ENCODE results near the gene DMRT3.

The DMRT3 gene, protein sequence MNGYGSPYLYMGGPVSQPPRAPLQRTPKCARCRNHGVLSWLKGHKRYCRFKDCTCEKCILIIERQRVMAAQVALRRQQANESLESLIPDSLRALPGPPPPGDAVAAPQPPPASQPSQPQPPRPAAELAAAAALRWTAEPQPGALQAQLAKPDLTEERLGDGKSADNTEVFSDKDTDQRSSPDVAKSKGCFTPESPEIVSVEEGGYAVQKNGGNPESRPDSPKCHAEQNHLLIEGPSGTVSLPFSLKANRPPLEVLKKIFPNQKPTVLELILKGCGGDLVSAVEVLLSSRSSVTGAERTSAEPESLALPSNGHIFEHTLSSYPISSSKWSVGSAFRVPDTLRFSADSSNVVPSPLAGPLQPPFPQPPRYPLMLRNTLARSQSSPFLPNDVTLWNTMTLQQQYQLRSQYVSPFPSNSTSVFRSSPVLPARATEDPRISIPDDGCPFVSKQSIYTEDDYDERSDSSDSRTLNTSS

DNA sequence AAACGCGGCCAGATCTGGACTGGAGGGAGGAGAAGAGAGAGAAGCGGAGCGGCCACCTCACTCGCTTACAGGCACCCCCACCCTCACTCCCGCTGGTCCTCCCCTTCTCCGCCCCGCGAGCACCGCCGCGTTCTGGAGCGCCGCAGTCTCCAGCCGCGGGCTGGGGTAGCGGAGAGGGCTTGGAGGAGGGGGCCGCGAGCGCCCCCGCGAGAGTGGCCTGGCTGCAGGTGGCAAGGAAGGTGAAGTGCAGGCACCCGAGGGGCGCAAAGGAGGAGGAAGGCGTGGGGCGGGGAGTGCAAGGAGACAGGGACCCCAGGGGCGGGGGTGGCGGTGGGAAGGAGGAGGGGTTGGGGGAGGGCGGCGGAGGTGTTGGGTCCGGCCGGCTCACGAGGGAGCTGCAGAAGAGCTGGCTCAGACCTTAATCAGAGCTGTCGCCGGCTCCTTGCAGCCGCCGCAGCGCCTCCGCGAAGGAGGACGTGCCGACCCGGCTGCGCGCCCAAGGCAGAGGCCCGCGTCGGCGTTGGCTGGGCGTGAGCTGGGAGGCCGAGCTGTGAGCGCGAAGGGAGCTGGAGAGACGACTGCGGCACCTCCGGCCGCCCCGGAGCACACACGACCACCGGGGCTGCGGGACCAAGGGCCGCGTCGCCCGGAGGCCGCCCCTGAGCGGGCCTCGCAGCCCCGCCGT lies at the start of gene DMRT3:
Gene DMRT3 (plus strand): TSS at position 398 of the 685 bp plus-strand sequence. CDS start 347 bp downstream, outside the sequence.
- Mint-ChIP-seq H3K36me3 (ENCODE audit: low read depth) (no peaks in the 10 kb centered on the region), H3K27me3 (ENCODE audit: low read depth) (peaks cover 80% of the 10 kb centered on the region), H3K27ac (peak within 1 kb of the TSS; percentile 71), H3K9me3 (no peaks in the 10 kb centered on the region), H3K4me1 (ENCODE audit: low read depth) (peaks cover 2% of the 10 kb centered on the region), H3K4me3 (no peak within 1 kb of the TSS)
- DNase-seq (ENCODE audit: low spot score): no peak

DNA sequence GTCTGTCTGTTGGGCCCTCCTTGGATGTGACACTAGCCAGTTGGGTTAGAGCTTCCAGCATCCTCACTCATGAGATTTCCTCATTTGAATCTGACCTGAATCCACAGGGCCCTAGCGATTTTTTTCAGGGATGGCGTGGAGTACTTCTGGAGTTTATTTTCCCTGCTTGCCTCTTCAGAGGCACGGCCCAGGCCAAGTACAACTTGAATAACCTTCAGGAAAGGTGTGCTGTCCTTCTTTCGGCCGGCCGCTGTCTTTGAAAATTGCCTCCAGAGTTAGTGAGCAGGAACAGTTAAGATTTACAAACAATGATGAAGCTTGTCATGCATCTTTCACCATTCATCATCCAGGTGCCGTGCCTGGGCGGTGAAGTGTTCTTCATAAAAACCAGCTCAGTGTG lies 49.5 kb upstream of the DMRT3 start:
- H3K9me3 Mint-ChIP-seq: no peaks in the 10 kb centered on the region
- H3K27me3 Mint-ChIP-seq (ENCODE audit: low read depth): peaks cover 14% of the 10 kb centered on the region
- no peak overlapping the region for H3K4me3 Mint-ChIP-seq
- DNase-seq (ENCODE audit: low spot score): no peak
- no peaks in the 10 kb centered on the region for H3K36me3 Mint-ChIP-seq (ENCODE audit: low read depth)
- H3K27ac Mint-ChIP-seq: no peak overlapping the region
- no peaks in the 10 kb centered on the region for H3K4me1 Mint-ChIP-seq (ENCODE audit: low read depth)

DNA sequence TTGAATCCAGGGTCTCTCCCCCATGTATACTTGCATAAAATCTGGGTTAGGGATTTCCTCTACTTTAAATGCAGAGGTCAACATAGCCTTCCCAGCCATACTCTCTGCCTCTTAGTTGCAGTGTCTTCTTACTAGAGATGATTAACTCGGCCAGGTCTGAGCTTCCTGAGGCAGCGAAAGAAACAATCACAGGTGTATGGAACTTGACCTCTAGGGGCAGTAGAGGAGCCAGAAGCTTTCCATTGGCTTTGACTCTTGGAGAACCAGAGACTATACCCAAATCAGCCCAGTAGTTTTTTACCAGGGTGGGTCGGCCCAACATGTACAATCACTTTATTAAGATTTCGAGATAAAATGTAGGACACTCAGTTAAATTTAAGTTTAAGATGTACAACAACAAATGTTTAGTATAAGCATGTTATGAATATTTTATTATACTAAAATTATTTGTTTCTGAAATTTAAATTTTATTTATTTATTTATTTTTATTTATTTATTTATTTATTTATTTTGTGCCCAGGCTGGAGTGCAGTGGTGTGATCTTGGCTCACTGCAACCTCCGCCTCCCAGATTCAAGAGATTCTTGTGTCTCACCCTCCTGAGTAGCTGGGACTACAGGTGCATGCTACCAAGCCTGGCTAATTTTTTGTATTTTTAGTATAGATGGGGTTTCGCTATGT lies 48.0 kb upstream of the DMRT3 start:
- Mint-ChIP-seq H3K9me3 (no peaks in the 10 kb centered on the region), H3K36me3 (ENCODE audit: low read depth) (no peaks in the 10 kb centered on the region), H3K27me3 (ENCODE audit: low read depth) (peaks cover 13% of the 10 kb centered on the region), H3K4me1 (ENCODE audit: low read depth) (no peaks in the 10 kb centered on the region), H3K27ac (no peak overlapping the region), H3K4me3 (no peak overlapping the region)
- DNase-seq (ENCODE audit: low spot score): no peak

DNA sequence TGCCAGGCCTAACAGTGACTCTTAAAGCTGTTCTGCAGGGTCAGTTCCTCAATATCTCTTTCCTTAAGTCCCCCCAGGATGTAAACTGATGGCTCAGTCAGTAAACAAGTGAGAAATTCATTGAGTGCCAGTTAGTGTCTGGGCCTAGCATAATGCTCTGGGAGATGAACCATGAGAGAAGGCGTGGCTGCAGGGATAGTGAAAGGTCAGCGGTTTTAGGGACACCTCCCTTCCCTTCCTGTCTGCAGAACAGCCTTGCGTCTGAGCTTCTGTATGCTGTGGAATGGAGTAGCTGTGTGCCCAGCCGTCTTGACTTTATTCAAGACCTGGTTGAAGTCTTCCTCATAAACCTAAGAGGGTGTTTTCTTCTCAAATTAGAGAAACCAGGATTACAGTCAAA lies 46.7 kb upstream of the DMRT3 start:
- H3K4me1 Mint-ChIP-seq (ENCODE audit: low read depth): no peaks in the 10 kb centered on the region
- no peaks in the 10 kb centered on the region for H3K36me3 Mint-ChIP-seq (ENCODE audit: low read depth)
- no peaks in the 10 kb centered on the region for H3K9me3 Mint-ChIP-seq
- no peak for DNase-seq (ENCODE audit: low spot score)
- no peak overlapping the region for H3K27ac Mint-ChIP-seq
- H3K4me3 Mint-ChIP-seq: no peak overlapping the region
- peaks cover 17% of the 10 kb centered on the region for H3K27me3 Mint-ChIP-seq (ENCODE audit: low read depth)

DNA sequence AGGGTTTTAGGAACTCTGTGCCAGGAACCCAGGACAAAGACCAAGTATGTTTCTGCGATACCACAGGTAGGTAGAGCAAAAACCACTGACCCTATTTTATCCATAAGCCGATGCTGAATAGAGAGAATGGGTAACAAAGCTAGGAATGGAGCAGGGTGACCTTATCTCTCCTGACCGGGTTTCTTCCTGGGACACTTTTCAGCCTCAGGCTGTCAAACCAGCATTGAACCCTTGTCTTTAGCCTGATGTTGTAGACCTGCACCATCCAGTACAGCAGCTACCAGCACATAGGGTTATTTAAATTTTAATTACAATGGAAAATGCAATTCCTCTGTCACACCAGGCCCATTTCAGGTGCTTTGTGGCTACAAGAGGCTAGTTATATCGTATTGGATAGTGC lies 43.1 kb upstream of the DMRT3 start:
- no peak overlapping the region for H3K27ac Mint-ChIP-seq
- H3K27me3 Mint-ChIP-seq (ENCODE audit: low read depth): peaks cover 32% of the 10 kb centered on the region
- H3K9me3 Mint-ChIP-seq: no peaks in the 10 kb centered on the region
- H3K4me1 Mint-ChIP-seq (ENCODE audit: low read depth): no peaks in the 10 kb centered on the region
- no peak overlapping the region for H3K4me3 Mint-ChIP-seq
- no peaks in the 10 kb centered on the region for H3K36me3 Mint-ChIP-seq (ENCODE audit: low read depth)
- no peak for DNase-seq (ENCODE audit: low spot score)

DNA sequence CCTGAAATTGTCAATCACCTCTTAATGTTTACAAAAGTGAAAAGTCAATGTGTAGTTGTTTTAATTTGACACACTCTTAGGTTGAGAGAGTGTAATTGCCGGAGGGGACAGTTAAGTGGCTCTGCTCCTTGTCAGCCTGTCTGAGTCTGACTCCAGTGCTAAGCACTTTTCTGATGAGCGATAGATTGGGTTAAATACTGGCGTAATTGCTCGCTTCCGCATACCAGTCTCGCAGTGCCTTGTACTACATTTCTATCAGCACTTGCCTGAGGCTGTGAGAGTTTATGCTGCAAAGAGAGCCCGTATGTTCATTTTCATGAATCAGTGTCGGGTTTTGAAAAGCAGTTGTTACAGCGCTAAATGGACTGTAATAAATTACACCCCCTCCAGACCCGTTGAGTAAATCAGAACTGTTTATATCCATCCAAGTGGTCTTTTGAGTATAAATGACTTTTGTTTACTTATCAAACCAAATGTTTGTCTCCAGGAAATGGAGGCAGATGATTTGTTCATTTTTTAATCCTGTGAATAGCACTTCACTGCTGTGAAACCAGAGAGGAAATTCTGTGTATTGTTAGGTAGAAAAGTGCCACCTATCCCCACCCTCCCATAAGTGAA lies 41.0 kb upstream of the DMRT3 start:
- no peaks in the 10 kb centered on the region for H3K9me3 Mint-ChIP-seq
- no peak for DNase-seq (ENCODE audit: low spot score)
- H3K4me3 Mint-ChIP-seq: no peak overlapping the region
- no peak overlapping the region for H3K27ac Mint-ChIP-seq
- no peaks in the 10 kb centered on the region for H3K36me3 Mint-ChIP-seq (ENCODE audit: low read depth)
- no peaks in the 10 kb centered on the region for H3K4me1 Mint-ChIP-seq (ENCODE audit: low read depth)
- peaks cover 41% of the 10 kb centered on the region for H3K27me3 Mint-ChIP-seq (ENCODE audit: low read depth)

DNA sequence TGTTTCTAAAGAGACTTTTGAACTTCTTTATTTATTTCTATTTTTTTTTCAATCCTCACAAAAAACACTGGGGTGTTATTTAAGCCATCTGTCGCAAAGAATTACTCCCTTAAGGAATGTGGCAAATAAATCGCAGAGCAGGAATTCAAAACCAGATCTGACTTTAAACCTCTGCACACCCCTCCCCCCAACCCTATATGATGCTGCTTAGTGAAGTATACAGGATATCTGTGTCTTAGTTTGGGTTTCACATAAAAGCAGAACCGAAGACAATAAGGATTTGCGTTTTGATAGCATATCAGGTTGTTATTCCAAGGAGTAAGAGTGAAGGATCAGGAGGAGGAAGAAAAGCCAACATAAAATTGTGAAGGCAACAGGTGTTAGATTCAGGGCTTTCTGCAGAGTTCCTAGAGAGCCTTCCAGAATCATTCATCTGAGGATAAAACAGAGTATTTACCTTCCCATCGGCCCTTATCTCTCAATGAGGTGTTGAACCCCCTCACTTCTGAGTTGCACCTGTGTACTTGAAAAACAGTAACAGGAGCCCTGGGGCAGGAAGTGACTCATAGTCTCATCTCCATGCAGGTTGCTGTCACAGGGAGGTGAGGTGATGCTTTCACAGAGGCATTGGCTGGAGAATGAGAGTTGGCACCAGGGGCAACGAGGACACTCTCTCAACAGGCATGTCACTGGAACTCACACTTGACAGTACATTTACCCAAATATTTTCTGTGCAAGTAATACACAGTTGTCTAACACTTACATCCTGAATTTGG lies 33.5 kb upstream of the DMRT3 start:
- Mint-ChIP-seq H3K27ac (no peak overlapping the region), H3K4me1 (ENCODE audit: low read depth) (no peaks in the 10 kb centered on the region), H3K27me3 (ENCODE audit: low read depth) (peaks cover 33% of the 10 kb centered on the region), H3K36me3 (ENCODE audit: low read depth) (no peaks in the 10 kb centered on the region), H3K9me3 (no peaks in the 10 kb centered on the region), H3K4me3 (no peak overlapping the region)
- DNase-seq (ENCODE audit: low spot score): no peak

DNA sequence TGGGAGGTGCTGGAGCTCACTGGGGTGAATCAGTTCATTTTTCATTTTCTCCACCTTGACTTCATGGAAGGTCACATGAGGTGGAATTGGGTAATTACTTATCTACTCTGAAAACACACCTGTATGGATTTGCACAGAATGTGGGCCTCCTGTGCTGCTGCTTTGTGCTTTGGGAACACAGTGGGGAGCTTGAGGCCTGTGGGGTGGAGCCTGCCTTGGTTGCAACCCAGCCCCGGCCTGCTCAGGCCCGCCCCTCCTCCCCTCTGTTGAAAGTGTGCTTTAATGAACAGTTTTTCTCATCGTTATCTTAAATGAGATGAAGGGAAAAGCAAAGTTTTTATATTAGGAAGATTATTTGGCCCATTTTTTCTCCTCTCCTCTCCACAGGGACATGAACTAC lies 28.5 kb upstream of the DMRT3 start:
- no peak for DNase-seq (ENCODE audit: low spot score)
- Mint-ChIP-seq H3K9me3 (no peaks in the 10 kb centered on the region), H3K27ac (no peak overlapping the region), H3K36me3 (ENCODE audit: low read depth) (no peaks in the 10 kb centered on the region), H3K27me3 (ENCODE audit: low read depth) (peaks cover 29% of the 10 kb centered on the region), H3K4me1 (ENCODE audit: low read depth) (no peaks in the 10 kb centered on the region), H3K4me3 (no peak overlapping the region)

DNA sequence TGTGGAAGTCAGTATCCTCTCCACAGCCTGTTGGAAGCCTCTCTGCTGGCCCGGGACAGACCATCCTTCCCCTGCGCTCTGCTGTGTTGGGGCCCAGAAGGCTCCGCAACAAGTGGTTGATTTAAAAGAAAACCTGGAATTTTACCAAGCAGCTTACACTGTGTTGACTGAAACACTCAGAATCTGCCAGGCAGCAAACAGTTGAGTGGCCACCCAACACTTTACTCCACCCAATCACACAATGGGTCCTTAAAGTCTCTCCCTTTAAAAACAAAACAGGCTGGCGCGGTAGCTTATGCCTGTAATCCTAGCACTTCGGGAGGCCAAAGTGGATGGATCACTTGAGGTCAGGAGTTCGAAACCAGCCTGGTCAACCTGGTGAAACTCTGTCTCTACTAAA lies 28.0 kb upstream of the DMRT3 start:
- DNase-seq (ENCODE audit: low spot score): no peak
- Mint-ChIP-seq H3K4me3 (no peak overlapping the region), H3K9me3 (no peaks in the 10 kb centered on the region), H3K36me3 (ENCODE audit: low read depth) (no peaks in the 10 kb centered on the region), H3K27ac (no peak overlapping the region), H3K27me3 (ENCODE audit: low read depth) (peaks cover 26% of the 10 kb centered on the region), H3K4me1 (ENCODE audit: low read depth) (no peaks in the 10 kb centered on the region)

DNA sequence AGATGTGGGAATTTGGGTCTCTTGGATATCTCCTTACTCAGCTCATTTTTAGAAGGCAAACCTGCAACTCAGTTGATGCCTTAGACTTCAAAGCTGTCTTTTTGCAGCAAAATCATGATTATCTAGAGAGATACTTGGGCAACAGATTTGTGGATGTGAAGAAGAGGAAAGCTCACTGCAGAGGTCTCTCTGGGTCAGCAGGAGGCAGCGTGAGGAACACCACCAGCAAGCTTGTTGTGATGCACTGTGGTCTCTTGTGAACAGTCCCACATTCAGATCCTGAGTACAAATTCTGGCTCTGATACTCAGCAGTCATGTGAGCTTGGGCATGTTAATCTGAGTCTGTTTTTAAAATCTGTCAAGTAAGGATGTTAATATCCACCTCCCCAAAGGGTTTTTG lies 26.3 kb upstream of the DMRT3 start:
- Mint-ChIP-seq H3K4me3 (no peak overlapping the region), H3K27me3 (ENCODE audit: low read depth) (peaks cover 17% of the 10 kb centered on the region), H3K9me3 (no peaks in the 10 kb centered on the region), H3K36me3 (ENCODE audit: low read depth) (no peaks in the 10 kb centered on the region), H3K4me1 (ENCODE audit: low read depth) (no peaks in the 10 kb centered on the region), H3K27ac (no peak overlapping the region)
- no peak for DNase-seq (ENCODE audit: low spot score)

DNA sequence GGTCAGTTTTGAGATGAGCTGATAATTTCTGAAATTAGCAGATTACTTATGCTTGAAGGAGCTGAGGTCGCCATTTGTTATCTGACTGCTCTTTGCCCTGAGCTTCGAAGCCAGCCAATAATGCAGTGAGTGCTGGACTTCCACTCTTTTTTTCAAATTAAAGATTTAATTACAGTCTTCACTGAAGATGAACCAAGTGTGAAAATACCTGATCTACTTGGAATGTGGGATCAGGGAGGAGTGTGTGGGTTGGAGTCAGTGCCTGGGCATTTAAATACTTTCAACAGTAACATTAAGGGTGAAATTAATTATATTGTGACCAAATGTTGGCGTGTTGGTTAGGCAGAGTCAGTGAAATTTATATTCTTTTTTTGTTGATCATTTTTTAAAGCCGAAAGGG lies 23.9 kb upstream of the DMRT3 start:
- no peak for DNase-seq (ENCODE audit: low spot score)
- Mint-ChIP-seq H3K27me3 (ENCODE audit: low read depth) (peaks cover 11% of the 10 kb centered on the region), H3K4me3 (no peak overlapping the region), H3K27ac (no peak overlapping the region), H3K4me1 (ENCODE audit: low read depth) (no peaks in the 10 kb centered on the region), H3K9me3 (no peaks in the 10 kb centered on the region), H3K36me3 (ENCODE audit: low read depth) (no peaks in the 10 kb centered on the region)

DNA sequence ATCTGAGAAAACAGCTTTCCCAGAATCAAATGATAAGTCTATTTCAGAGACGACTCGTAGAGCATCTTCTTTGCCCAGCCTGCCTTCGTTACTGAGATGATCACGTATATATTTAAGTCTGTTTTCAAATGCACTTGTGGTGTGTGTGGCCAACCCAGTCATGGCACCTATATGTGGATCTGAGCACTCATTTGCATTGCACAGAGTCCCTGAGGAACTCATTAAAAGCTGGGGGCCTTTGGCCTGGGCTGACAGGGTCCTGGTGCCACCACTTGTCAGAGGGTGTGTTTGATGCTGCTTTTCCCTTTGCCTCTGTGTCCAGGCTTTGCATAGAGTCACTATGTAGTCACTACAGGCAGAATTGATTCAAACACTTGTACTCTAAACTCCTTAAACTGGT lies 17.4 kb upstream of the DMRT3 start:
- Mint-ChIP-seq H3K27me3 (ENCODE audit: low read depth) (peaks cover 31% of the 10 kb centered on the region), H3K27ac (no peak overlapping the region), H3K36me3 (ENCODE audit: low read depth) (no peaks in the 10 kb centered on the region), H3K9me3 (no peaks in the 10 kb centered on the region), H3K4me1 (ENCODE audit: low read depth) (no peaks in the 10 kb centered on the region), H3K4me3 (no peak overlapping the region)
- no peak for DNase-seq (ENCODE audit: low spot score)

DNA sequence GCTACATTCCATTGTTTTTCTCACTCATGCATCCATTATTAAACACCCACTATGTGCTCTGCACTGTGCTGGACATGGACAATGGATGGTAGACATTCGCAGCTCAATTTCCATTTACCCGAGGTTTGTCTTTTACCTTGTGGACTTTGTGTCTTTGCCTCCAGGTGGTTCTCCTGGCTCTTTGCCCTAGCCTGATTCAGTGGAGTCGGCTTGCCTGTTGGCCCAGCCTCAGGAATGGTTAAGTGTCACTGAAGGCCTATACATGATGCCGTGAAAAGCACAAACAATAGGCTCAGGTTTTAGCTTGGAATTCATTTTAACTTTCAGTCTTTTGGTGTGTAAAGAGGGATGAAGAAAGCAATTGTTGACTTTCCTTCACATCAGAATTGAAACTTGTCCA lies 16.5 kb upstream of the DMRT3 start:
- no peak overlapping the region for H3K27ac Mint-ChIP-seq
- no peaks in the 10 kb centered on the region for H3K4me1 Mint-ChIP-seq (ENCODE audit: low read depth)
- DNase-seq (ENCODE audit: low spot score): no peak
- no peaks in the 10 kb centered on the region for H3K9me3 Mint-ChIP-seq
- no peaks in the 10 kb centered on the region for H3K36me3 Mint-ChIP-seq (ENCODE audit: low read depth)
- H3K27me3 Mint-ChIP-seq (ENCODE audit: low read depth): peaks cover 38% of the 10 kb centered on the region
- no peak overlapping the region for H3K4me3 Mint-ChIP-seq

Measured in T-helper 2 cell treated with Interferon-gamma antibody and Interleukin-4, amounts not matched to agents 5 μg/mL and 100 μg/mL, for 36 hours (primary cell).